GM12864 (cell line): ENCODE measurements around the gene BRD4.

Source experiments
- DNase-seq: peaks from one replicate; pipeline ENCODE4 v3.0.0-alpha.2; 2011; ENCODE audit warnings: low read depth
- H3K4me3 ChIP-seq: 2 replicates; pipeline ENCODE4 v1.5.1; 2011; ENCODE audit warnings: mild to moderate bottlenecking, low read depth, low read length, control low read depth
- CTCF ChIP-seq: IDR thresholded peaks from 2 replicates; pipeline ENCODE4 v1.5.1; 2011; ENCODE audit warnings: low read depth, mild to moderate bottlenecking, moderate library complexity, low read length, control low read depth, inconsistent platforms; ENCODE audit errors: missing control alignments

Gene BRD4

GRCh38 chr19:15243236-15243957, 88.9 kb downstream of the BRD4 start:
- TF ChIP-seq CTCF, result no peak
- no peak for DNase-seq
- H3K4me3 ChIP-seq, result no peak overlapping the region

- DNase-seq, result no peak
- TF ChIP-seq CTCF, result no peak
Measured at GRCh38 chr19:15241259-15241910, 91.0 kb downstream of the BRD4 start.

GRCh38 chr19:15240515-15240914, 91.8 kb downstream of the BRD4 start:
- TF ChIP-seq CTCF, result no peak
- no peak overlapping the region for H3K4me3 ChIP-seq
- no peak for DNase-seq

More at GRCh38 chr19:15241259-15241910, 91.0 kb downstream of the BRD4 start:
- H3K4me3 ChIP-seq, result no peak overlapping the region

GRCh38 chr19:15239337-15239949, 92.9 kb downstream of the BRD4 start:
- H3K4me3 ChIP-seq, result no peak overlapping the region
- DNase-seq, result no peak
- no peak for TF ChIP-seq CTCF

GRCh38 chr19:15238639-15239155, 93.6 kb downstream of the BRD4 start:
- H3K4me3 ChIP-seq, result no peak overlapping the region
- TF ChIP-seq CTCF, result no peak
- DNase-seq, result no peak

GRCh38 chr19:15237759-15238638, 94.3 kb downstream of the BRD4 start:
- DNase-seq, result no peak
- no peak for TF ChIP-seq CTCF
- H3K4me3 ChIP-seq, result no peak overlapping the region
